Measurements from ENCODE around the gene FYN. TPM values are rescaled to one million over a fixed set of nuclear protein-coding genes. Genes with fewer than 3 reads are reported as not detected.

FYN gene
- total and polyA plus RNA-seq, 2 donors from 2014 or later = 34.5 to 52.4 TPM

GRCh38 chr6:111686249-111686931 is 186.9 kb downstream of the FYN start:
- FAIRE-seq = no peak
- TF ChIP-seq CTCF (IDR thresholded peaks at IDR 0.05; ENCODE audit: borderline replicate concordance, extremely low read depth, insufficient read depth) = no peak
- Histone ChIP-seq H3K9ac (ENCODE audit: low read length in 3 of 3) (no peak overlapping the region), H3K9me3 (ENCODE audit: control insufficient read depth in 2 of 3, insufficient read depth in 1 of 3, low read length in 3 of 3) (no peaks in the 10 kb centered on the region), H3K4me1 (ENCODE audit: control insufficient read depth in 2 of 3, insufficient read depth in 2 of 3, low read depth in 1 of 3, low read length in 3 of 3) (peaks cover 0 to 17% (median 7%) of the 10 kb centered on the region in 3 donors), H3K36me3 (ENCODE audit: control insufficient read depth in 2 of 3, insufficient read depth in 3 of 3, low read length in 3 of 3) (peaks cover 0 to 3% (median 0%) of the 10 kb centered on the region in 3 donors), H3K27ac (ENCODE audit: low read depth in 2 of 2, low read length in 2 of 2) (no peak overlapping the region), H3K4me3 (ENCODE audit: low read length in 3 of 3) (peak overlapping the region in 2 of 3 donors; percentile 7 to 26), H3K27me3 (ENCODE audit: control insufficient read depth, insufficient read depth, low read length) (no peaks in the 10 kb centered on the region)
- DNase-seq = peak in 4 of 5 donors; percentile 54 to 70 (median 58)
- intact Hi-C loops (cut with DNase I) = no loop called here

- intact Hi-C loops (cut with DNase I) = no loop called here
- H3K27me3 ChIP-seq (ENCODE audit: control insufficient read depth, insufficient read depth, low read length) = no peaks in the 10 kb centered on the region
- DNase-seq (peak in 1 of 5 donors; percentile 42), FAIRE-seq (no peak)
- H3K27ac ChIP-seq (ENCODE audit: low read depth in 2 of 2, low read length in 2 of 2) = no peak overlapping the region
- no peaks in the 10 kb centered on the region for H3K9me3 ChIP-seq (ENCODE audit: control insufficient read depth in 2 of 3, insufficient read depth in 1 of 3, low read length in 3 of 3)
- H3K9ac ChIP-seq (ENCODE audit: low read length in 3 of 3) = no peak overlapping the region
- H3K36me3 ChIP-seq (ENCODE audit: control insufficient read depth in 2 of 3, insufficient read depth in 3 of 3, low read length in 3 of 3) = peaks cover 0 to 3% (median 0%) of the 10 kb centered on the region in 3 donors
- peaks cover 0 to 14% (median 8%) of the 10 kb centered on the region in 3 donors for H3K4me1 ChIP-seq (ENCODE audit: control insufficient read depth in 2 of 3, insufficient read depth in 2 of 3, low read depth in 1 of 3, low read length in 3 of 3)
- no peak overlapping the region for H3K4me3 ChIP-seq (ENCODE audit: low read length in 3 of 3)
- TF ChIP-seq CTCF (IDR thresholded peaks at IDR 0.05; ENCODE audit: borderline replicate concordance, extremely low read depth, insufficient read depth) = no peak
Measured at GRCh38 chr6:111685526-111685925, 187.7 kb downstream of the FYN start.

- no peak for TF ChIP-seq CTCF (IDR thresholded peaks at IDR 0.05; ENCODE audit: borderline replicate concordance, extremely low read depth, insufficient read depth)
- Histone ChIP-seq H3K27ac (ENCODE audit: low read depth in 2 of 2, low read length in 2 of 2) (no peak overlapping the region), H3K9ac (ENCODE audit: low read length in 3 of 3) (no peak overlapping the region), H3K4me1 (ENCODE audit: control insufficient read depth in 2 of 3, insufficient read depth in 2 of 3, low read depth in 1 of 3, low read length in 3 of 3) (peaks cover 0 to 14% (median 8%) of the 10 kb centered on the region in 3 donors), H3K36me3 (ENCODE audit: control insufficient read depth in 2 of 3, insufficient read depth in 3 of 3, low read length in 3 of 3) (peaks cover 0 to 3% (median 0%) of the 10 kb centered on the region in 3 donors), H3K4me3 (ENCODE audit: low read length in 3 of 3) (no peak overlapping the region), H3K27me3 (ENCODE audit: control insufficient read depth, insufficient read depth, low read length) (no peaks in the 10 kb centered on the region), H3K9me3 (ENCODE audit: control insufficient read depth in 2 of 3, insufficient read depth in 1 of 3, low read length in 3 of 3) (no peaks in the 10 kb centered on the region)
- intact Hi-C loops (cut with DNase I) = no loop called here
- DNase-seq = no peak
- no peak for FAIRE-seq
Measured at GRCh38 chr6:111685058-111685457, 188.2 kb downstream of the FYN start.
